HFFc6 (cell line): ENCODE results near the gene HSD17B14. TPM values are rescaled to one million over a fixed set of nuclear protein-coding genes. Genes with fewer than 3 reads are reported as not detected.

ENCODE experiments used
- DNase-seq: peaks from one replicate; pipeline ENCODE4 v3.0.0-alpha.2; 2018
- H3K27ac Mint-ChIP-seq: 2 replicates; pipeline ENCODE4 v1.8.0; 2020; ENCODE audit warnings: mild to moderate bottlenecking, mixed read lengths
- H3K27me3 Mint-ChIP-seq: 2 replicates; pipeline ENCODE4 v1.8.0; 2021; ENCODE audit warnings: mild to moderate bottlenecking, moderate library complexity, mixed read lengths; ENCODE audit not compliant: insufficient read depth
- H3K36me3 Mint-ChIP-seq: 2 replicates; pipeline ENCODE4 v1.8.0; 2021; ENCODE audit warnings: low read depth, mixed read lengths
- H3K4me1 Mint-ChIP-seq: 2 replicates; pipeline ENCODE4 v1.8.0; 2020; ENCODE audit warnings: low read depth, mixed read lengths
- H3K4me3 Mint-ChIP-seq: 2 replicates; pipeline ENCODE4 v1.8.0; 2020; ENCODE audit warnings: mild to moderate bottlenecking, moderate library complexity, mixed read lengths
- H3K9me3 Mint-ChIP-seq: 2 replicates; pipeline ENCODE4 v1.8.0; 2020; ENCODE audit warnings: mild to moderate bottlenecking, mixed read lengths
- total RNA-seq, 6 experiments: library from RNA; stranded (reverse); fragmentation: NEBNext Ultra II Directional; extraction: Animal tissue kit (Norgen Biotek cat#: 25700); gene quantifications; 2 replicates in 1 of 6; 3 replicates in 5 of 6; pipeline ENCODE4 v1.2.3, GENCODE V29; 2021
- TF ChIP-seq, protein P1 (sequence below): fragments of 200-600 bp; sonication (generic); IDR thresholded peaks from 2 replicates; pipeline ENCODE4 v1.5.0; 2021; ENCODE audit warnings: antibody characterized with exemption, mild to moderate bottlenecking

Gene HSD17B14
- total RNA-seq, 6 experiments from 2014 or later: 2.9 to 10.0 (median 8.9) TPM

GRCh38 chr19:48841047-48841446 lies 4.8 kb upstream of the HSD17B14 start:
- peaks cover 11% of the 10 kb centered on the region for H3K4me1 Mint-ChIP-seq
- no peaks in the 10 kb centered on the region for H3K9me3 Mint-ChIP-seq
- H3K36me3 Mint-ChIP-seq: peaks cover 4% of the 10 kb centered on the region; the same call in 1 of the 2 replicates
- DNase-seq: no peak
- TF ChIP-seq, protein P1, sequence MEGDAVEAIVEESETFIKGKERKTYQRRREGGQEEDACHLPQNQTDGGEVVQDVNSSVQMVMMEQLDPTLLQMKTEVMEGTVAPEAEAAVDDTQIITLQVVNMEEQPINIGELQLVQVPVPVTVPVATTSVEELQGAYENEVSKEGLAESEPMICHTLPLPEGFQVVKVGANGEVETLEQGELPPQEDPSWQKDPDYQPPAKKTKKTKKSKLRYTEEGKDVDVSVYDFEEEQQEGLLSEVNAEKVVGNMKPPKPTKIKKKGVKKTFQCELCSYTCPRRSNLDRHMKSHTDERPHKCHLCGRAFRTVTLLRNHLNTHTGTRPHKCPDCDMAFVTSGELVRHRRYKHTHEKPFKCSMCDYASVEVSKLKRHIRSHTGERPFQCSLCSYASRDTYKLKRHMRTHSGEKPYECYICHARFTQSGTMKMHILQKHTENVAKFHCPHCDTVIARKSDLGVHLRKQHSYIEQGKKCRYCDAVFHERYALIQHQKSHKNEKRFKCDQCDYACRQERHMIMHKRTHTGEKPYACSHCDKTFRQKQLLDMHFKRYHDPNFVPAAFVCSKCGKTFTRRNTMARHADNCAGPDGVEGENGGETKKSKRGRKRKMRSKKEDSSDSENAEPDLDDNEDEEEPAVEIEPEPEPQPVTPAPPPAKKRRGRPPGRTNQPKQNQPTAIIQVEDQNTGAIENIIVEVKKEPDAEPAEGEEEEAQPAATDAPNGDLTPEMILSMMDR: no peak
- peaks cover 7% of the 10 kb centered on the region; the same call in 1 of the 2 replicates for H3K27me3 Mint-ChIP-seq
- no peak overlapping the region for H3K27ac Mint-ChIP-seq
- no peak overlapping the region for H3K4me3 Mint-ChIP-seq

- H3K27ac Mint-ChIP-seq: peak overlapping the region; percentile 33; the same call in 1 of the 2 replicates
- peak overlapping the region; percentile 57; the same call in 1 of the 2 replicates for H3K4me3 Mint-ChIP-seq
- no peak for DNase-seq
- peaks cover 10% of the 10 kb centered on the region; the same call in 1 of the 2 replicates for H3K27me3 Mint-ChIP-seq
- peaks cover 21% of the 10 kb centered on the region for H3K4me1 Mint-ChIP-seq
- H3K9me3 Mint-ChIP-seq: no peaks in the 10 kb centered on the region
- TF ChIP-seq, protein P1: no peak
- peaks cover 4% of the 10 kb centered on the region; the same call in 1 of the 2 replicates for H3K36me3 Mint-ChIP-seq
Observed at GRCh38 chr19:48837687-48838086, 1.4 kb upstream of the HSD17B14 start.

DNA sequence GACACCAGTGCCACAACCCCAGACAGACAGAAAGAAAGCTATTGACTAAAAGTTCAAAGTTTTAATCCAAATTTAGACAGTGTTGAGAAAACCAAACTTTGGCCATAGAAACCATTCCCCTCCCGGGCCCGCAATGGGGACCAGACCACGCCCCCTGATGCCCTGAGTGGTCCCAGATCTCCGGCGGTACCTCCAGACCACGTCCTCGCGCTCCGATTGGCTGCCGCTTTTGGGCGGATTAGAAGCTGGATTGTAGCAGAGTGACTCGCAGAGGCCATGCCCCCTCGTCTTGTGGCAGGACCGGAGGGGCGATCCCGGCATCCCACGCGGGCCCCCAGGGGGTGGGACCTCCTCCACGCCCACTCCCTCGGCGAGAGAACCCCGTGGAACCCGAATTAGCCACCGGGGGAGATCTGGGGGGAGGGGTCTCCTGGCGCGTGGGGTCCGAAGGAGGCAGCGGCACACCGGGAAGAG lies 797 bp upstream of the HSD17B14 start:
- Mint-ChIP-seq H3K4me1 (peaks cover 21% of the 10 kb centered on the region), H3K36me3 (peaks cover 4% of the 10 kb centered on the region; the same call in 1 of the 2 replicates), H3K27me3 (peaks cover 10% of the 10 kb centered on the region; the same call in 1 of the 2 replicates), H3K27ac (peak overlapping the region; percentile 91), H3K4me3 (peak overlapping the region; percentile 93), H3K9me3 (no peaks in the 10 kb centered on the region)
- peak; percentile 85 for DNase-seq
- TF ChIP-seq, protein P1: no peak

GRCh38 chr19:48835734-48836088 lies 580 bp downstream of the HSD17B14 start:
- Mint-ChIP-seq H3K27me3 (peaks cover 10% of the 10 kb centered on the region; the same call in 1 of the 2 replicates), H3K9me3 (no peaks in the 10 kb centered on the region), H3K4me3 (peak overlapping the region; percentile 93), H3K27ac (peak overlapping the region; percentile 91), H3K36me3 (peaks cover 9% of the 10 kb centered on the region), H3K4me1 (peaks cover 21% of the 10 kb centered on the region)
- peak; percentile 70 for DNase-seq
- TF ChIP-seq, protein P1: peak; percentile 93

DNA sequence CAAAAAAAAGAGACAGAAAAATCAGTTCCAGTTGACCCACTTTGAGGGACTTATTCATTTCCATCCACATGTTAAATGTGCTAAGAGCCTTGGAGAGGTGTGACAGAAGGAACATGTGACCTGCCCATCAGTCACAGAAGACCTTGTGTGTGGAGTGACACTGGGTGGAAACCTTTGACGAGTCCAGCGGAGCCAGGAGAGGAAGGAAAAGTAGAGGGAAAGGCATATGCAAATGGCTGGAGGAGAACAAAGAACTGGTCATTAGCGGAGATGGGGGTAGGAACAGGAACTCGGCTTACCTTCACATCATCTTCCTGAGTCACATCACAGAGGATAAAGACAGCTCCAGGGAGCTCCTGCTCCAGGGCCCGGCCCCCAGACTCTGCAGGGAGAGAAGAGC lies 2.3 kb downstream of the HSD17B14 start:
- Mint-ChIP-seq H3K4me3 (peak overlapping the region; percentile 45; the same call in 1 of the 2 replicates), H3K9me3 (no peaks in the 10 kb centered on the region), H3K4me1 (peaks cover 21% of the 10 kb centered on the region), H3K27me3 (peaks cover 10% of the 10 kb centered on the region; the same call in 1 of the 2 replicates), H3K27ac (peak overlapping the region; percentile 64), H3K36me3 (peaks cover 9% of the 10 kb centered on the region)
- TF ChIP-seq, protein P1: no peak
- no peak for DNase-seq
